ENCODE data around the gene BABAM2.

GRCh38 chr2:28348149-28348567 lies 457.6 kb downstream of the BABAM2 start:
- TF ChIP-seq CTCF (IDR thresholded peaks at IDR 0.05): no peak
- TF ChIP-seq EZH2 (IDR thresholded peaks at IDR 0.05): no peak

Data from neural progenitor cell (in vitro differentiated cells).